Measurements from ENCODE around the gene NPM1. TPM values are rescaled to one million over a fixed set of nuclear protein-coding genes. Genes with fewer than 3 reads are reported as not detected.
"Not testable (repeated sequence)": the region's sequence is repeated elsewhere in the genome, so short reads cannot be mapped to it uniquely, and the experiment has no call there.

The NPM1 gene
- total RNA-seq, 5 donors from 2014 or later (not counting 1 experiment from before 2014, with no cell fraction given), result 940 to 1,150 (median 989) TPM

GRCh38 chr5:171351536-171352073, 36.0 kb upstream of the NPM1 start:
- ATAC-seq (replicated peaks in 1 of 4) (no peak), DNase-seq (no peak)
- peaks cover 0 to 4% of the 10 kb centered on the region in 2 experiments for H3K4me1 ChIP-seq (ENCODE audit: control insufficient read depth in 1 of 2, extremely low read depth in 1 of 2, insufficient read depth in 2 of 2, low read length in 2 of 2)
- H3K9me3 ChIP-seq, result no peaks in the 10 kb centered on the region
- H3K27ac ChIP-seq (ENCODE audit: low read length), result no peak overlapping the region
- H3K36me3 Mint-ChIP-seq, result no peaks in the 10 kb centered on the region
- ChIA-PET CTCF (interaction anchor here in 1 of 2 donors (0.6 kb wide), 1 partner anchor 149 kb away, joined by 3 read pairs; no protein-coding TSS in a partner anchor), POLR2A (interaction anchor here in 1 of 2 donors (0.7 kb wide), 1 partner anchor 9 kb away, joined by 3 read pairs; no protein-coding TSS in a partner anchor)
- H3K27me3 Mint-ChIP-seq, result peaks cover 2 to 4% of the 10 kb centered on the region in 2 donors
- H3K4me3 ChIP-seq (ENCODE audit: control insufficient read depth in 1 of 2, extremely low read depth in 1 of 2, low read length in 1 of 2), result no peak overlapping the region
- 100% methylated on average over 2 of the region's 7 CpGs for WGBS (ENCODE audit: insufficient coverage)
- H3K36me3 ChIP-seq (ENCODE audit: control insufficient read depth in 2 of 2, extremely low read depth in 1 of 2, insufficient read depth in 1 of 2, low read length in 1 of 2), result no peaks in the 10 kb centered on the region
- peaks cover 0 to 10% of the 10 kb centered on the region in 2 experiments for H3K27me3 ChIP-seq (replicated peaks in 1 of 2; ENCODE audit: control insufficient read depth in 2 of 2, extremely low read depth in 1 of 2, insufficient read depth in 2 of 2, low read length in 1 of 2)
- H3K27ac Mint-ChIP-seq, result no peak overlapping the region
- H3K9me3 Mint-ChIP-seq, result no peaks in the 10 kb centered on the region
- no peaks in the 10 kb centered on the region for H3K4me1 Mint-ChIP-seq
- H3K4me3 Mint-ChIP-seq, result no peak overlapping the region

DNA sequence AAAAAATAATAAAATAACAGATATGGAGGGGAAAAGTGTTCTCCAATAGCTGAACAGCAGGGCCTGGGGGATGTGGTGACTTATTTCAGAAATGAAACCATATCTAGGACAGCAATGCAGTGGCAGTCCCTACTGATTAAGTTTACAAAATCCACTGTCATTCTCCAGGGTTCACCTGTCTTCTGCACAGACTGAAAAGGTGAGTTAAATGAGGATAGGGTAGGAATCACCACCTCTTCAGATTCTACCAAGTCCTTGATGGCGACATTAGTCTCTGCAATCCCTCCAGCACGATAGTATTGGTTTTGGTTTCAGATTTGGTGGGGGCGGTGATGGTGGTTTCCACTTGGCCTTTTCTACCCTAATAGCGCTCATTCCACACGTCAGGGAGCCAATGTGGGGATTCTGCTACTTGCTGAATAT, 32.3 kb upstream of the NPM1 start:
- Mint-ChIP-seq H3K4me1 (no peaks in the 10 kb centered on the region), H3K27ac (peak overlapping the region in 1 of 2 donors; percentile 39), H3K4me3 (peak overlapping the region in 2 of 3 donors; percentile 47 to 62), H3K36me3 (no peaks in the 10 kb centered on the region), H3K27me3 (peaks cover 2 to 4% of the 10 kb centered on the region in 2 donors), H3K9me3 (no peaks in the 10 kb centered on the region)
- no CpG with 5 or more reads among the region's 5 CpGs for WGBS (ENCODE audit: insufficient coverage)
- Histone ChIP-seq H3K9me3 (no peaks in the 10 kb centered on the region), H3K36me3 (ENCODE audit: control insufficient read depth in 2 of 2, extremely low read depth in 1 of 2, insufficient read depth in 1 of 2, low read length in 1 of 2) (no peaks in the 10 kb centered on the region), H3K4me3 (ENCODE audit: control insufficient read depth in 1 of 2, extremely low read depth in 1 of 2, low read length in 1 of 2) (peak overlapping the region in 1 of 2 donors; percentile 39), H3K4me1 (ENCODE audit: control insufficient read depth in 1 of 2, extremely low read depth in 1 of 2, insufficient read depth in 2 of 2, low read length in 2 of 2) (peaks cover 0 to 4% of the 10 kb centered on the region in 2 experiments), H3K27ac (ENCODE audit: low read length) (peak overlapping the region; percentile 49), H3K27me3 (replicated peaks in 1 of 2; ENCODE audit: control insufficient read depth in 2 of 2, extremely low read depth in 1 of 2, insufficient read depth in 2 of 2, low read length in 1 of 2) (peaks cover 0 to 4% of the 10 kb centered on the region in 2 experiments)
- ChIA-PET POLR2A (no interaction called here), CTCF (interaction anchor here (0.6 to 0.7 kb wide), 2 partner anchors 33 to 473 kb away, joined by 3 read pairs; no protein-coding TSS in a partner anchor)
- ATAC-seq (replicated peaks in 1 of 4), result peak in 2 of 4 experiments; percentile 46 to 62
- DNase-seq, result peak in 7 of 35 experiments; percentile 4 to 44 (median 10)

GRCh38 chr5:171357843-171358242, 29.8 kb upstream of the NPM1 start:
- ATAC-seq (replicated peaks in 1 of 4) (no peak), DNase-seq (no peak)
- Mint-ChIP-seq H3K36me3 (no peaks in the 10 kb centered on the region), H3K4me1 (no peaks in the 10 kb centered on the region), H3K4me3 (no peak overlapping the region), H3K27ac (no peak overlapping the region), H3K9me3 (no peaks in the 10 kb centered on the region), H3K27me3 (no peaks in the 10 kb centered on the region)
- H3K4me3 ChIP-seq (ENCODE audit: control insufficient read depth in 1 of 2, extremely low read depth in 1 of 2, low read length in 1 of 2), result no peak overlapping the region
- H3K27me3 ChIP-seq (replicated peaks in 1 of 2; ENCODE audit: control insufficient read depth in 2 of 2, extremely low read depth in 1 of 2, insufficient read depth in 2 of 2, low read length in 1 of 2), result peaks cover 0 to 3% of the 10 kb centered on the region in 2 experiments
- ChIA-PET CTCF (interaction anchor here in 1 of 2 donors (0.6 kb wide), 1 partner anchor 698 kb away, joined by 3 read pairs; no protein-coding TSS in a partner anchor), POLR2A (no interaction called here)
- no peaks in the 10 kb centered on the region for H3K9me3 ChIP-seq
- H3K27ac ChIP-seq (ENCODE audit: low read length), result no peak overlapping the region
- no peaks in the 10 kb centered on the region for H3K36me3 ChIP-seq (ENCODE audit: control insufficient read depth in 2 of 2, extremely low read depth in 1 of 2, insufficient read depth in 1 of 2, low read length in 1 of 2)
- WGBS (ENCODE audit: insufficient coverage), result 100% methylated on average over 1 of the region's 2 CpGs
- peaks cover 0 to 4% of the 10 kb centered on the region in 2 experiments for H3K4me1 ChIP-seq (ENCODE audit: control insufficient read depth in 1 of 2, extremely low read depth in 1 of 2, insufficient read depth in 2 of 2, low read length in 2 of 2)

DNA sequence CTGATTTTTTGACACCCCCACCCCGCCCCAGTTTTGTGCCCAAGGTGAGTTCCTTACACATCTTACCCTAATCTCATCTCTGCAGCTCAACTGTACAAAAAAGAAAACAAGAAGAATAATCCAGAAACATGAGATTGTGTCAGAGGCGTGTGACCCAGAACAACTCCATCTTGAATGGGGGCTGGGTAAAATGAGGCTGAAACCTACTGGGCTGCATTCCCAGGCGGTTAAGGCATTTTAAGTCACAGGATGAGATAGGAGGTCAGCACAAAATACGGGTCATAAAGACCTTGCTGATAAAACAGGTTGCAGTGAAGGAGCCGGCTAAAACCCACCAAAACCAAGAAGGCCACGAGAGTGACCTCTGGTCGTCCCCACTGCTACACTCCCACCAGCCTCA, 26.5 kb upstream of the NPM1 start:
- POLR2A ChIA-PET, result interaction anchor here in 1 of 2 donors (0.6 kb wide), 1 partner anchor 15 kb away, joined by 3 read pairs; no protein-coding TSS in a partner anchor
- H3K4me1 ChIP-seq (ENCODE audit: control insufficient read depth in 1 of 2, extremely low read depth in 1 of 2, insufficient read depth in 2 of 2, low read length in 2 of 2); H3K27ac ChIP-seq (ENCODE audit: low read length); ATAC-seq (replicated peaks in 1 of 4); H3K4me3 Mint-ChIP-seq; H3K27me3 ChIP-seq (replicated peaks in 1 of 2; ENCODE audit: control insufficient read depth in 2 of 2, extremely low read depth in 1 of 2, insufficient read depth in 2 of 2, low read length in 1 of 2); H3K36me3 ChIP-seq (ENCODE audit: control insufficient read depth in 2 of 2, extremely low read depth in 1 of 2, insufficient read depth in 1 of 2, low read length in 1 of 2); H3K4me1 Mint-ChIP-seq; H3K4me3 ChIP-seq (ENCODE audit: control insufficient read depth in 1 of 2, extremely low read depth in 1 of 2, low read length in 1 of 2); DNase-seq; H3K9me3 ChIP-seq; H3K27ac Mint-ChIP-seq; H3K36me3 Mint-ChIP-seq; H3K9me3 Mint-ChIP-seq; CTCF ChIA-PET: not testable (repeated sequence)
- WGBS (ENCODE audit: insufficient coverage), result 86% methylated on average over 4 of the region's 7 CpGs
- H3K27me3 Mint-ChIP-seq, result peaks cover 16 to 18% of the 10 kb centered on the region in 2 donors

DNA sequence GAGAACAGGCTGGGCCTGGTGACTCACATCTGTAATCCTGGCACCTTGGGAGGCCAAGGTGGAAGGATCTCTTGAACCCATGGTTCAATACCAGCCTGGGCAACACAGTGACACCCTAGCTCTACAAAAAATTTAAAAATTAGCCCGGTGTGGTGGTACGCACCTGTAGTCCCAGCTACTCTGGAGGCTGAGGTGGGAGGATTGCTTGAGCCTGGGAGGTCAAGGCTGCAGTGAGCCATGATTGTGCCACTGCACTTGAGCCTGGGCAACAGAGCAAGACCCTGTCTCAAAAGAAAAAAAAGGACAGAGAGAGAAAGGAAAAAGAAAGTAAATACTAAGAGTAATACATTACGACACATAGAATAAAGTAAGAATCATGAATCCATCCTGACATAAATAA, 24.4 kb upstream of the NPM1 start:
- H3K4me3 ChIP-seq (ENCODE audit: control insufficient read depth in 1 of 2, extremely low read depth in 1 of 2, low read length in 1 of 2); H3K36me3 ChIP-seq (ENCODE audit: control insufficient read depth in 2 of 2, extremely low read depth in 1 of 2, insufficient read depth in 1 of 2, low read length in 1 of 2); CTCF ChIA-PET; H3K27ac ChIP-seq (ENCODE audit: low read length); DNase-seq; H3K36me3 Mint-ChIP-seq; POLR2A ChIA-PET; H3K4me3 Mint-ChIP-seq; H3K27ac Mint-ChIP-seq; ATAC-seq (replicated peaks in 1 of 4); H3K9me3 ChIP-seq; H3K4me1 ChIP-seq (ENCODE audit: control insufficient read depth in 1 of 2, extremely low read depth in 1 of 2, insufficient read depth in 2 of 2, low read length in 2 of 2); H3K4me1 Mint-ChIP-seq; H3K9me3 Mint-ChIP-seq: not testable (repeated sequence)
- 100% methylated on average over 1 of the region's 3 CpGs for WGBS (ENCODE audit: insufficient coverage)
- peaks cover 0 to 16% of the 10 kb centered on the region in 2 experiments for H3K27me3 ChIP-seq (replicated peaks in 1 of 2; ENCODE audit: control insufficient read depth in 2 of 2, extremely low read depth in 1 of 2, insufficient read depth in 2 of 2, low read length in 1 of 2)
- peaks cover 19 to 20% of the 10 kb centered on the region in 2 donors for H3K27me3 Mint-ChIP-seq

- no peaks in the 10 kb centered on the region for H3K4me1 ChIP-seq (ENCODE audit: control insufficient read depth in 1 of 2, extremely low read depth in 1 of 2, insufficient read depth in 2 of 2, low read length in 2 of 2)
- no peaks in the 10 kb centered on the region for H3K36me3 ChIP-seq (ENCODE audit: control insufficient read depth in 2 of 2, extremely low read depth in 1 of 2, insufficient read depth in 1 of 2, low read length in 1 of 2)
- Mint-ChIP-seq H3K36me3 (no peaks in the 10 kb centered on the region), H3K4me3 (no peak overlapping the region), H3K4me1 (no peaks in the 10 kb centered on the region), H3K9me3 (no peaks in the 10 kb centered on the region), H3K27ac (no peak overlapping the region), H3K27me3 (peaks cover 19 to 20% of the 10 kb centered on the region in 2 donors)
- DNase-seq (no peak), ATAC-seq (replicated peaks in 1 of 4) (no peak)
- WGBS (ENCODE audit: insufficient coverage), result 73% methylated on average over 2 of the region's 3 CpGs
- ChIA-PET CTCF (no interaction called here), POLR2A (no interaction called here)
- H3K9me3 ChIP-seq, result no peaks in the 10 kb centered on the region
- H3K27ac ChIP-seq (ENCODE audit: low read length), result no peak overlapping the region
- H3K4me3 ChIP-seq (ENCODE audit: control insufficient read depth in 1 of 2, extremely low read depth in 1 of 2, low read length in 1 of 2), result no peak overlapping the region
- peaks cover 0 to 16% of the 10 kb centered on the region in 2 experiments for H3K27me3 ChIP-seq (replicated peaks in 1 of 2; ENCODE audit: control insufficient read depth in 2 of 2, extremely low read depth in 1 of 2, insufficient read depth in 2 of 2, low read length in 1 of 2)
Measured at GRCh38 chr5:171363846-171364245, 23.8 kb upstream of the NPM1 start.
